ENCODE data around the gene KMT2C.

KMT2C gene

DNA sequence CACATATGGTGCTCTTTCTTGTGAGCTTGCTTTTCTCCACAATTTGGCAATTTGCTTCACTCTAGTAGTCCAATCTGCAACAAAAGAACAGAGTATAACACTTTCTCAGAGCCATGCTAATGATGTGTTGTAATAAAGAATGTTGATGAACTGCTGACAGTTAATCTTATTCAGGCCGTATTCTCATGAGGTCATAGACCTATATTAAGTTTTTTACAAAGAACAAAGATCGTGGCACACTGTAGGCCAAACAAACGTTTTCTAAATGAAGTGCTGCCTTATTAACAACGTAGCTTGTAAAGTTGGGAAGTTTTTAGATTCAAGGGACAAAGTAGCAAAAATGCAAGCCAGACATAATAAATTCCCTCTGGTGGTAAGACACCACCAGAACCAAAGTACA, 250.2 kb downstream of the KMT2C start:
- ATAC-seq = no peak
- no peak for TF ChIP-seq SNAI2 (CRISPR knock-in tag; IDR thresholded peaks at IDR 0.05)
- no peak for TF ChIP-seq ZFP30 (CRISPR knock-in tag; IDR thresholded peaks at IDR 0.05)
- TF ChIP-seq ZC3H10 (CRISPR knock-in tag; IDR thresholded peaks at IDR 0.05) = no peak
- TF ChIP-seq, protein P1, sequence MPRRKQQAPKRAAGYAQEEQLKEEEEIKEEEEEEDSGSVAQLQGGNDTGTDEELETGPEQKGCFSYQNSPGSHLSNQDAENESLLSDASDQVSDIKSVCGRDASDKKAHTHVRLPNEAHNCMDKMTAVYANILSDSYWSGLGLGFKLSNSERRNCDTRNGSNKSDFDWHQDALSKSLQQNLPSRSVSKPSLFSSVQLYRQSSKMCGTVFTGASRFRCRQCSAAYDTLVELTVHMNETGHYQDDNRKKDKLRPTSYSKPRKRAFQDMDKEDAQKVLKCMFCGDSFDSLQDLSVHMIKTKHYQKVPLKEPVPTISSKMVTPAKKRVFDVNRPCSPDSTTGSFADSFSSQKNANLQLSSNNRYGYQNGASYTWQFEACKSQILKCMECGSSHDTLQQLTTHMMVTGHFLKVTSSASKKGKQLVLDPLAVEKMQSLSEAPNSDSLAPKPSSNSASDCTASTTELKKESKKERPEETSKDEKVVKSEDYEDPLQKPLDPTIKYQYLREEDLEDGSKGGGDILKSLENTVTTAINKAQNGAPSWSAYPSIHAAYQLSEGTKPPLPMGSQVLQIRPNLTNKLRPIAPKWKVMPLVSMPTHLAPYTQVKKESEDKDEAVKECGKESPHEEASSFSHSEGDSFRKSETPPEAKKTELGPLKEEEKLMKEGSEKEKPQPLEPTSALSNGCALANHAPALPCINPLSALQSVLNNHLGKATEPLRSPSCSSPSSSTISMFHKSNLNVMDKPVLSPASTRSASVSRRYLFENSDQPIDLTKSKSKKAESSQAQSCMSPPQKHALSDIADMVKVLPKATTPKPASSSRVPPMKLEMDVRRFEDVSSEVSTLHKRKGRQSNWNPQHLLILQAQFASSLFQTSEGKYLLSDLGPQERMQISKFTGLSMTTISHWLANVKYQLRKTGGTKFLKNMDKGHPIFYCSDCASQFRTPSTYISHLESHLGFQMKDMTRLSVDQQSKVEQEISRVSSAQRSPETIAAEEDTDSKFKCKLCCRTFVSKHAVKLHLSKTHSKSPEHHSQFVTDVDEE (CRISPR knock-in tag; IDR thresholded peaks at IDR 0.05) = no peak
- TF ChIP-seq BACH2 (CRISPR knock-in tag; IDR thresholded peaks at IDR 0.05; ENCODE audit: borderline replicate concordance) = no peak
- TF ChIP-seq GLIS3 (CRISPR knock-in tag; IDR thresholded peaks at IDR 0.05) = no peak
- TF ChIP-seq, protein P2, sequence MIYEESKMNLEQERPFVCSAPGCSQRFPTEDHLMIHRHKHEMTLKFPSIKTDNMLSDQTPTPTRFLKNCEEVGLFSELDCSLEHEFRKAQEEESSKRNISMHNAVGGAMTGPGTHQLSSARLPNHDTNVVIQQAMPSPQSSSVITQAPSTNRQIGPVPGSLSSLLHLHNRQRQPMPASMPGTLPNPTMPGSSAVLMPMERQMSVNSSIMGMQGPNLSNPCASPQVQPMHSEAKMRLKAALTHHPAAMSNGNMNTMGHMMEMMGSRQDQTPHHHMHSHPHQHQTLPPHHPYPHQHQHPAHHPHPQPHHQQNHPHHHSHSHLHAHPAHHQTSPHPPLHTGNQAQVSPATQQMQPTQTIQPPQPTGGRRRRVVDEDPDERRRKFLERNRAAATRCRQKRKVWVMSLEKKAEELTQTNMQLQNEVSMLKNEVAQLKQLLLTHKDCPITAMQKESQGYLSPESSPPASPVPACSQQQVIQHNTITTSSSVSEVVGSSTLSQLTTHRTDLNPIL (CRISPR knock-in tag; IDR thresholded peaks at IDR 0.05; ENCODE audit: low read depth) = no peak
- TF ChIP-seq TCF4 (CRISPR knock-in tag; IDR thresholded peaks at IDR 0.05; ENCODE audit: borderline replicate concordance) = no peak
- no peak for TF ChIP-seq ZNF8 (CRISPR knock-in tag; IDR thresholded peaks at IDR 0.05)
- TF ChIP-seq, protein P3, sequence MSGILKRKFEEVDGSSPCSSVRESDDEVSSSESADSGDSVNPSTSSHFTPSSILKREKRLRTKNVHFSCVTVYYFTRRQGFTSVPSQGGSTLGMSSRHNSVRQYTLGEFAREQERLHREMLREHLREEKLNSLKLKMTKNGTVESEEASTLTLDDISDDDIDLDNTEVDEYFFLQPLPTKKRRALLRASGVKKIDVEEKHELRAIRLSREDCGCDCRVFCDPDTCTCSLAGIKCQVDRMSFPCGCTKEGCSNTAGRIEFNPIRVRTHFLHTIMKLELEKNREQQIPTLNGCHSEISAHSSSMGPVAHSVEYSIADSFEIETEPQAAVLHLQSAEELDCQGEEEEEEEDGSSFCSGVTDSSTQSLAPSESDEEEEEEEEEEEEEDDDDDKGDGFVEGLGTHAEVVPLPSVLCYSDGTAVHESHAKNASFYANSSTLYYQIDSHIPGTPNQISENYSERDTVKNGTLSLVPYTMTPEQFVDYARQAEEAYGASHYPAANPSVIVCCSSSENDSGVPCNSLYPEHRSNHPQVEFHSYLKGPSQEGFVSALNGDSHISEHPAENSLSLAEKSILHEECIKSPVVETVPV (CRISPR knock-in tag; IDR thresholded peaks at IDR 0.05) = no peak
- no peak for TF ChIP-seq ESRRG (CRISPR knock-in tag; IDR thresholded peaks at IDR 0.05)
- TF ChIP-seq RARB (CRISPR knock-in tag; IDR thresholded peaks at IDR 0.05) = no peak
- TF ChIP-seq ZNF565 (CRISPR knock-in tag; conservative IDR thresholded peaks at IDR 0.05; ENCODE audit: low read depth) = no peak
- no peak for TF ChIP-seq PPARA (CRISPR knock-in tag; IDR thresholded peaks at IDR 0.05; ENCODE audit: borderline replicate concordance)
- no peak for TF ChIP-seq CSDC2 (CRISPR knock-in tag; IDR thresholded peaks at IDR 0.05)
- no peak for TF ChIP-seq ZFP3 (CRISPR knock-in tag; IDR thresholded peaks at IDR 0.05)

- TF ChIP-seq, protein P3 (CRISPR knock-in tag; IDR thresholded peaks at IDR 0.05) = no peak
- TF ChIP-seq ISL1 (CRISPR knock-in tag; IDR thresholded peaks at IDR 0.05) (no peak), ESRRG (CRISPR knock-in tag; IDR thresholded peaks at IDR 0.05) (no peak), TCF4 (CRISPR knock-in tag; IDR thresholded peaks at IDR 0.05; ENCODE audit: borderline replicate concordance) (no peak), ZNF8 (CRISPR knock-in tag; IDR thresholded peaks at IDR 0.05) (no peak), ARNTL (CRISPR knock-in tag; IDR thresholded peaks at IDR 0.05; ENCODE audit: borderline replicate concordance, low read depth) (no peak), BACH2 (CRISPR knock-in tag; IDR thresholded peaks at IDR 0.05; ENCODE audit: borderline replicate concordance) (no peak), ZC3H10 (CRISPR knock-in tag; IDR thresholded peaks at IDR 0.05) (no peak), GLIS3 (CRISPR knock-in tag; IDR thresholded peaks at IDR 0.05) (no peak), OSR1 (CRISPR knock-in tag; IDR thresholded peaks at IDR 0.05) (no peak), SNAI2 (CRISPR knock-in tag; IDR thresholded peaks at IDR 0.05) (no peak), ZNF565 (CRISPR knock-in tag; conservative IDR thresholded peaks at IDR 0.05; ENCODE audit: low read depth) (no peak)
- TF ChIP-seq, protein P2 (CRISPR knock-in tag; IDR thresholded peaks at IDR 0.05; ENCODE audit: low read depth) = no peak
- ATAC-seq = no peak
Observed at GRCh38 chr7:152180587-152180986, 255.2 kb downstream of the KMT2C start.

DNA sequence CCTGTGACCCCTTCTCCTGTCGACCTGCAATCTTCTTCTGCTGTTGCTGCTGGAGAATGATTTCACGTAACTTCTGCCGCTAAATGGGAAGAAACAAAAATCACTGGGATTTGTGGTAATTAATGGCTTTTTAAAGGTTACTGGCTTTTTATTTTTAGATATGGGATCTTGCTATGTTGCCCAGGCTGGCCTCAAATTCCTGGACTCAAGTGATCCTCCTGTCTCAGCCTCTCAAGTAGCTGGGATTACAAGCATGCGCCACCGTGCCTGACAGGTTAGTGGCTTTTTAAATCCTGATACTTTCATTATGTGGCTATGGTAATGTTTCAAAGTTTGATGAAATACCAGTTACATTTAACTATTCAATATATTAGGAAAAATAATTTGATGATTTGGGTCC, 255.8 kb downstream of the KMT2C start:
- no peak for ATAC-seq
- TF ChIP-seq ZC3H10 (CRISPR knock-in tag; IDR thresholded peaks at IDR 0.05) = no peak
- TF ChIP-seq, protein P2 (CRISPR knock-in tag; IDR thresholded peaks at IDR 0.05; ENCODE audit: low read depth) = no peak
